H1 (cell line): ENCODE measurements around the gene AGAP1. TPM values are rescaled to one million over a fixed set of nuclear protein-coding genes. Genes with fewer than 3 reads are reported as not detected.

Experiments used
- CTCF ChIA-PET: fragments of 300-600 bp; sonication (Branson Sonifier 250); formaldehyde crosslinking; loops from one replicate; lab custom pipeline; 2021; ENCODE audit not compliant: partially characterized antibody; lab: Charles Lee
- POLR2A ChIA-PET: fragments of 300-600 bp; sonication (Branson Sonifier 250); formaldehyde crosslinking; loops from one replicate; lab custom pipeline; 2021; ENCODE audit warnings: inconsistent platforms; ENCODE audit not compliant: partially characterized antibody; lab: Charles Lee
- DNase-seq, 2 experiments: peaks; one replicate each; pipeline versions ENCODE4 v3.0.0 to v3.0.0-alpha.2; 2010 to 2022; ENCODE audit warnings: low spot score in 2 of 2, low read depth in 1 of 2, mixed read lengths in 1 of 2
- FAIRE-seq: peaks from 2 replicates; lab custom pipeline; 2011; peaks lifted over from hg19 to GRCh38; lab: Jason Lieb, UNC
- H2AFZ ChIP-seq: 2 replicates; pipeline ENCODE4 v1.8.1; 2012; ENCODE audit warnings: low read length, inconsistent platforms
- H2AK5ac ChIP-seq: 2 replicates; pipeline ENCODE4 v1.6.1; 2013; ENCODE audit warnings: low read depth, low read length
- H2BK120ac ChIP-seq: replicated peaks from 2 replicates; pipeline ENCODE3; 2013; ENCODE audit warnings: low read depth, low read length, inconsistent platforms
- H2BK12ac ChIP-seq: 2 replicates; pipeline ENCODE4 v1.6.1; 2013; ENCODE audit warnings: low read depth, low read length
- H2BK15ac ChIP-seq: 2 replicates; pipeline ENCODE4 v1.6.1; 2013; ENCODE audit warnings: low read length
- H2BK20ac ChIP-seq: 2 replicates; pipeline ENCODE4 v1.6.1; 2013; ENCODE audit warnings: low read length
- H2BK5ac ChIP-seq: 2 replicates; pipeline ENCODE4 v1.6.1; 2013; ENCODE audit warnings: low read depth, low read length
- H3K14ac ChIP-seq: 2 replicates; pipeline ENCODE4 v1.6.1; 2013; ENCODE audit warnings: inconsistent platforms; ENCODE audit not compliant: insufficient read length
- H3K18ac ChIP-seq: 2 replicates; pipeline ENCODE4 v1.6.1; 2013; ENCODE audit warnings: low read length; ENCODE audit errors: extremely low read depth
- H3K23ac ChIP-seq: 2 replicates; pipeline ENCODE4 v1.6.1; 2013; ENCODE audit warnings: inconsistent platforms; ENCODE audit not compliant: insufficient read length
- H3K23me2 ChIP-seq: 2 replicates; pipeline ENCODE4 v1.6.1; 2013; ENCODE audit warnings: low read depth, low read length
- H3K27ac ChIP-seq: 2 replicates; pipeline ENCODE4 v1.6.1; 2011; ENCODE audit warnings: low read depth, low read length, inconsistent platforms
- H3K27me3 ChIP-seq, 4 experiments: replicated peaks in 1 of 4; 1 replicate in 1 of 4; 2 replicates in 3 of 4; pipeline versions ENCODE4 v1.6.1 to v1.8.1; 2011 to 2013; ENCODE audit warnings: low read length in 3 of 4, mild to moderate bottlenecking in 3 of 4, inconsistent platforms in 2 of 4, mixed read lengths in 2 of 4, moderate library complexity in 1 of 4; ENCODE audit not compliant: control insufficient read depth in 3 of 4, insufficient read depth in 3 of 4; ENCODE audit errors: extremely low read depth in 1 of 4
- H3K36me3 ChIP-seq, 4 experiments: 2 replicates each; pipeline versions ENCODE4 v1.6.1 to v1.8.1; 2011 to 2013; ENCODE audit warnings: mild to moderate bottlenecking in 4 of 4, low read length in 3 of 4, moderate library complexity in 2 of 4, control low read depth in 1 of 4, inconsistent platforms in 1 of 4; ENCODE audit not compliant: insufficient read depth in 4 of 4, control insufficient read depth in 2 of 4
- H3K4ac ChIP-seq: replicated peaks from 2 replicates; pipeline ENCODE3; 2013; ENCODE audit warnings: low read length, low read depth, mixed read lengths, inconsistent platforms; ENCODE audit not compliant: insufficient read length
- H3K4me1 ChIP-seq, 4 experiments: replicated peaks in 1 of 4; 1 replicate in 1 of 4; 2 replicates in 3 of 4; pipeline versions ENCODE4 v1.6.1 to v1.8.1; 2011 to 2013; ENCODE audit warnings: low read length in 3 of 4, inconsistent platforms in 2 of 4, mixed read lengths in 1 of 4; ENCODE audit not compliant: insufficient read depth in 4 of 4, control insufficient read depth in 3 of 4
- H3K4me2 ChIP-seq, 2 experiments: 2 replicates each; pipeline versions ENCODE4 v1.6.1 to v1.8.1; 2011 to 2013; ENCODE audit warnings: low read depth in 2 of 2, low read length in 2 of 2, control low read depth in 1 of 2, inconsistent platforms in 1 of 2, mild to moderate bottlenecking in 1 of 2; ENCODE audit not compliant: insufficient read depth in 1 of 2
- H3K4me3 ChIP-seq, 4 experiments: fragments of 200-600, 300-600 bp in 1 of 4; sonication (generic), shearing (Covaris generic), sonication (Bioruptor Twin) in 1 of 4; 2 replicates each; pipeline versions ENCODE4 v1.5.1 to v1.8.1; 2011 to 2016; ENCODE audit warnings: low read length in 4 of 4, low read depth in 3 of 4, control low read depth in 2 of 4, inconsistent platforms in 2 of 4, mild to moderate bottlenecking in 2 of 4, mixed read lengths in 1 of 4, moderate library complexity in 1 of 4; ENCODE audit not compliant: insufficient read depth in 2 of 4; ENCODE audit errors: extremely low read depth in 1 of 4
- H3K56ac ChIP-seq: replicated peaks from 2 replicates; pipeline ENCODE3; 2013; ENCODE audit warnings: low read depth, mild to moderate bottlenecking, mixed read lengths, low read length, inconsistent platforms; ENCODE audit not compliant: insufficient read length
- H3K79me1 ChIP-seq: 2 replicates; pipeline ENCODE4 v1.6.1; 2013; ENCODE audit warnings: low read depth, low read length, control low read depth
- H3K79me2 ChIP-seq, 2 experiments: 2 replicates each; pipeline versions ENCODE4 v1.6.1 to v1.8.1; 2012 to 2013; ENCODE audit warnings: low read length in 2 of 2, mild to moderate bottlenecking in 2 of 2, inconsistent platforms in 1 of 2; ENCODE audit not compliant: insufficient read depth in 2 of 2, control insufficient read depth in 1 of 2
- H3K9ac ChIP-seq, 4 experiments: replicated peaks in 1 of 4; 1 replicate in 1 of 4; 2 replicates in 3 of 4; pipeline versions ENCODE4 v1.6.1 to v1.8.1; 2011 to 2013; ENCODE audit warnings: low read depth in 3 of 4, low read length in 3 of 4, control low read depth in 2 of 4, mild to moderate bottlenecking in 2 of 4, moderate library complexity in 2 of 4, inconsistent platforms in 1 of 4; ENCODE audit errors: extremely low read depth in 1 of 4
- H3K9me3 ChIP-seq, 2 experiments: 2 replicates each; pipeline versions ENCODE4 v1.6.1 to v1.8.1; 2012 to 2013; ENCODE audit warnings: mild to moderate bottlenecking in 2 of 2, moderate library complexity in 2 of 2, control low read depth in 1 of 2, inconsistent platforms in 1 of 2, low read depth in 1 of 2, low read length in 1 of 2, mixed read lengths in 1 of 2; ENCODE audit not compliant: insufficient read depth in 2 of 2
- H4K20me1 ChIP-seq, 2 experiments: replicated peaks in 1 of 2; 2 replicates each; pipeline versions ENCODE3 to v1.8.1; 2011 to 2013; ENCODE audit warnings: inconsistent platforms in 2 of 2, low read length in 2 of 2, mild to moderate bottlenecking in 1 of 2; ENCODE audit not compliant: insufficient read depth in 2 of 2, control insufficient read depth in 1 of 2
- H4K5ac ChIP-seq: 2 replicates; pipeline ENCODE4 v1.6.1; 2013; ENCODE audit warnings: low read length, low read depth, mixed read lengths, inconsistent platforms; ENCODE audit not compliant: insufficient read length
- H4K8ac ChIP-seq: 2 replicates; pipeline ENCODE4 v1.8.0; 2013; ENCODE audit warnings: mild to moderate bottlenecking, moderate library complexity, low read length, inconsistent platforms; ENCODE audit not compliant: insufficient read depth; ENCODE audit errors: extremely low read depth
- H4K91ac ChIP-seq: replicated peaks from 2 replicates; pipeline ENCODE3; 2013; ENCODE audit warnings: low read length, mixed read lengths, inconsistent platforms; ENCODE audit not compliant: insufficient read length
- ATF3 ChIP-seq: IDR thresholded peaks from 2 replicates; pipeline ENCODE4 v1.6.1; 2011; ENCODE audit warnings: low read depth, mild to moderate bottlenecking, low read length; ENCODE audit not compliant: insufficient read depth
- GABPA ChIP-seq: IDR thresholded peaks from 2 replicates; pipeline ENCODE4 v1.6.1; 2011; ENCODE audit warnings: mild to moderate bottlenecking, low read length, moderate library complexity, borderline replicate concordance; ENCODE audit not compliant: insufficient read depth
- PHF8 ChIP-seq: fragments of 200-600 bp; sonication (generic); conservative IDR thresholded peaks from 2 replicates; pipeline ENCODE4 v1.7.1; 2012; ENCODE audit warnings: low read depth, mild to moderate bottlenecking, inconsistent platforms, low read length, moderate library complexity
- RFX5 ChIP-seq: IDR thresholded peaks from 2 replicates; pipeline ENCODE4 v1.6.1; 2011; ENCODE audit warnings: low read depth, low read length, improper control_type of control experiment, borderline replicate concordance
- RXRA ChIP-seq: IDR thresholded peaks from 2 replicates; pipeline ENCODE4 v1.6.1; 2011; ENCODE audit warnings: low read depth, mild to moderate bottlenecking, low read length, moderate library complexity; ENCODE audit not compliant: insufficient read depth
- SAP30 ChIP-seq: fragments of 300-600 bp; sonication (generic); IDR thresholded peaks from 2 replicates; pipeline ENCODE4 v1.7.1; 2012; ENCODE audit warnings: low read length, moderate library complexity, mild to moderate bottlenecking, inconsistent platforms; ENCODE audit not compliant: insufficient read depth, insufficient replicate concordance
- SP4 ChIP-seq: IDR thresholded peaks from 2 replicates; pipeline ENCODE4 v1.6.1; 2012; ENCODE audit warnings: low read length, inconsistent platforms
- TBP ChIP-seq: IDR thresholded peaks from 2 replicates; pipeline ENCODE4 v1.6.1; 2011; ENCODE audit warnings: low read depth, low read length, improper control_type of control experiment
- YY1 ChIP-seq: IDR thresholded peaks from 2 replicates; pipeline ENCODE4 v1.6.1; 2011; ENCODE audit warnings: low read depth, mild to moderate bottlenecking, low read length
- WGBS, 2 experiments: shearing (Covaris generic) in 1 of 2; methylation state at CpG; one replicate each; pipeline versions ENCODE4 v1.1.6 to v1.1.7; 2013 to 2015; ENCODE audit warnings: low lambda C conversion rate in 2 of 2, mixed read lengths in 2 of 2, inconsistent platforms in 1 of 2, low coverage in 1 of 2, missing lambda C conversion rate in 1 of 2; ENCODE audit not compliant: insufficient replicate concordance in 2 of 2, insufficient coverage in 1 of 2, insufficient read length in 1 of 2; ENCODE audit errors: extremely low coverage in 1 of 2, missing lambda C conversion rate in 1 of 2; 5-methylcytosine and 5-hydroxymethylcytosine counted together
- polyA plus RNA-seq, 7 experiments: library from polyadenylated mRNA; depleted of rRNA in 3 of 7; stranded (reverse) in 5 of 7; unstranded in 2 of 7; fragments of >200 nt in 5 of 7; fragments of 200-250 nt in 2 of 7; gene quantifications; 1 replicate in 5 of 7; 2 replicates in 1 of 7; 4 replicates in 1 of 7; pipeline versions ENCODE4 v1.2.1 to v1.2.3, GENCODE V29; 2011 to 2013; ENCODE audit warnings: missing spikeins in 2 of 7, mixed read lengths in 2 of 7
- total RNA-seq: library from RNA; stranded (reverse); fragmentation: NEBNext Ultra II Directional; extraction: Animal tissue kit (Norgen Biotek cat#: 25700); gene quantifications from 2 replicates; pipeline ENCODE4 v1.2.1, GENCODE V29; 2021
- TF ChIP-seq, protein P1 (sequence below), 3 experiments: IDR thresholded peaks; 1 replicate in 2 of 3; 2 replicates in 1 of 3; pipeline versions ENCODE4 v1.5.1 to v1.6.1; 2011; ENCODE audit warnings: low read length in 3 of 3, mild to moderate bottlenecking in 3 of 3, inconsistent platforms in 2 of 3, low read depth in 1 of 3, moderate library complexity in 1 of 3; ENCODE audit not compliant: insufficient read depth in 1 of 3; ENCODE audit errors: control extremely low read depth in 1 of 3

Gene AGAP1
- total and polyA plus RNA-seq, 2 of the 8 experiments (the other 6 are each of a cell fraction or from before 2014, with no cell fraction given): 18.1 to 39.4 TPM

- no peak for FAIRE-seq
- TF ChIP-seq YY1 (no peak), RXRA (no peak), TBP (no peak), PHF8 (no peak), GABPA (no peak), ATF3 (no peak), RFX5 (no peak), SAP30 (no peak), SP4 (no peak)
- TF ChIP-seq, protein P1, sequence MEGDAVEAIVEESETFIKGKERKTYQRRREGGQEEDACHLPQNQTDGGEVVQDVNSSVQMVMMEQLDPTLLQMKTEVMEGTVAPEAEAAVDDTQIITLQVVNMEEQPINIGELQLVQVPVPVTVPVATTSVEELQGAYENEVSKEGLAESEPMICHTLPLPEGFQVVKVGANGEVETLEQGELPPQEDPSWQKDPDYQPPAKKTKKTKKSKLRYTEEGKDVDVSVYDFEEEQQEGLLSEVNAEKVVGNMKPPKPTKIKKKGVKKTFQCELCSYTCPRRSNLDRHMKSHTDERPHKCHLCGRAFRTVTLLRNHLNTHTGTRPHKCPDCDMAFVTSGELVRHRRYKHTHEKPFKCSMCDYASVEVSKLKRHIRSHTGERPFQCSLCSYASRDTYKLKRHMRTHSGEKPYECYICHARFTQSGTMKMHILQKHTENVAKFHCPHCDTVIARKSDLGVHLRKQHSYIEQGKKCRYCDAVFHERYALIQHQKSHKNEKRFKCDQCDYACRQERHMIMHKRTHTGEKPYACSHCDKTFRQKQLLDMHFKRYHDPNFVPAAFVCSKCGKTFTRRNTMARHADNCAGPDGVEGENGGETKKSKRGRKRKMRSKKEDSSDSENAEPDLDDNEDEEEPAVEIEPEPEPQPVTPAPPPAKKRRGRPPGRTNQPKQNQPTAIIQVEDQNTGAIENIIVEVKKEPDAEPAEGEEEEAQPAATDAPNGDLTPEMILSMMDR (IDR thresholded peaks at IDR 0.05; ENCODE audit: control extremely low read depth in 1 of 3, insufficient read depth in 1 of 3, low read depth in 1 of 3, low read length in 3 of 3): no peak
Observed at GRCh38 chr2:235461763-235462414, 32.0 kb upstream of the AGAP1 start.

More at GRCh38 chr2:235461763-235462414, 32.0 kb upstream of the AGAP1 start:
- Histone ChIP-seq H3K14ac (no peak overlapping the region), H3K9me3 (no peaks in the 10 kb centered on the region), H2BK120ac (no peak overlapping the region), H2BK5ac (no peak overlapping the region), H3K4ac (no peak overlapping the region), H3K79me1 (no peaks in the 10 kb centered on the region), H2BK20ac (no peak overlapping the region), H3K56ac (no peak overlapping the region), H2AFZ (no peak overlapping the region), H3K4me1 (no peaks in the 10 kb centered on the region), H3K27me3 (no peaks in the 10 kb centered on the region), H3K4me3 (no peak overlapping the region), H3K27ac (no peak overlapping the region), H4K8ac (no peak overlapping the region), H4K5ac (no peak overlapping the region), H3K23me2 (no peaks in the 10 kb centered on the region), H3K9ac (no peak overlapping the region), H2AK5ac (no peak overlapping the region), H2BK15ac (no peak overlapping the region), H3K4me2 (no peak overlapping the region), H3K18ac (no peak overlapping the region), H4K91ac (no peak overlapping the region), H3K23ac (no peak overlapping the region), H3K79me2 (no peaks in the 10 kb centered on the region), H4K20me1 (no peaks in the 10 kb centered on the region), H2BK12ac (no peak overlapping the region), H3K36me3 (no peaks in the 10 kb centered on the region)
- 90% methylated on average over 12 of the region's 12 CpGs; no CpG with 5 or more reads in 1 of the 2 experiments for WGBS, 2 experiments
- CTCF ChIA-PET: interaction anchor here (0.7 to 1.4 kb wide), 2 partner anchors 9 to 311 kb away, joined by 3 read pairs; no protein-coding TSS in a partner anchor
- DNase-seq: no peak
- POLR2A ChIA-PET: no interaction called here
